ENCODE data around the gene PDE6G. TPM values are rescaled to one million over a fixed set of nuclear protein-coding genes. Genes with fewer than 3 reads are reported as not detected.

Gene PDE6G
- total RNA-seq, 1 experiment from 2014 or later, result 0.85 TPM

DNA sequence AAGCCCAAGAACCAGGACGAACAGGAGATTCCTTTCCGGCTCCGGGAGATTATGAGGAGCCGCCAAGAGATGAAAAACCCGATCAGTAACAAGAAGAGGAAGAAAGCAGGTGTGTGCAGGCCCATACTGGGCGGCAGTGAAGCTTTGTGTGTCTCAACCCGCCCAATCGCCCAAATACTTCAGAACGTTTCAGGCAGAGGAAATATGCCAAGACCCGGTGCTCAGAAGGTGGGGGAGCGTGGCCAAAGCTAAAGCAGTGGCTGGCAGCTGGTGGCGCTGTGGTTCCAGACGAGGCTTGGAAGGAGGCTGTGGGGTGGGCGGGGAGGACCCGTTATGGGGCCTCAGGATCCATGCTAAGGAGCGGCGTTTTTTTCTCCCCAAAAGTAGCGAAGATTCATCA, 11.4 kb upstream of the PDE6G start:
- H3K4me1 ChIP-seq (ENCODE audit: control insufficient read depth, insufficient read depth, low read length), result peaks cover 21% of the 10 kb centered on the region
- no peak for ATAC-seq
- intact Hi-C loops (cut with micrococcal nuclease; ENCODE audit: unreplicated experiment) (loop anchor here (5.0 kb wide), 1 partner anchor 35 kb away; no protein-coding TSS in a partner anchor), in situ Hi-C loops (cut with HindIII; ENCODE audit: low pct_unique_long_range_greater_than_20kb, low sequenced_read_pairs) (no loop called here)
- no peak for DNase-seq (ENCODE audit: low read depth, low spot score)
- TF ChIP-seq TCF7L2 (IDR thresholded peaks at IDR 0.05; ENCODE audit: low read depth, low read length) (no peak), POLR2AphosphoS5 (IDR thresholded peaks at IDR 0.05; ENCODE audit: low read depth, low read length) (no peak), SIN3A (IDR thresholded peaks at IDR 0.05; ENCODE audit: borderline replicate concordance, insufficient read depth, low read depth, low read length) (no peak)
- TF ChIP-seq, protein P1, sequence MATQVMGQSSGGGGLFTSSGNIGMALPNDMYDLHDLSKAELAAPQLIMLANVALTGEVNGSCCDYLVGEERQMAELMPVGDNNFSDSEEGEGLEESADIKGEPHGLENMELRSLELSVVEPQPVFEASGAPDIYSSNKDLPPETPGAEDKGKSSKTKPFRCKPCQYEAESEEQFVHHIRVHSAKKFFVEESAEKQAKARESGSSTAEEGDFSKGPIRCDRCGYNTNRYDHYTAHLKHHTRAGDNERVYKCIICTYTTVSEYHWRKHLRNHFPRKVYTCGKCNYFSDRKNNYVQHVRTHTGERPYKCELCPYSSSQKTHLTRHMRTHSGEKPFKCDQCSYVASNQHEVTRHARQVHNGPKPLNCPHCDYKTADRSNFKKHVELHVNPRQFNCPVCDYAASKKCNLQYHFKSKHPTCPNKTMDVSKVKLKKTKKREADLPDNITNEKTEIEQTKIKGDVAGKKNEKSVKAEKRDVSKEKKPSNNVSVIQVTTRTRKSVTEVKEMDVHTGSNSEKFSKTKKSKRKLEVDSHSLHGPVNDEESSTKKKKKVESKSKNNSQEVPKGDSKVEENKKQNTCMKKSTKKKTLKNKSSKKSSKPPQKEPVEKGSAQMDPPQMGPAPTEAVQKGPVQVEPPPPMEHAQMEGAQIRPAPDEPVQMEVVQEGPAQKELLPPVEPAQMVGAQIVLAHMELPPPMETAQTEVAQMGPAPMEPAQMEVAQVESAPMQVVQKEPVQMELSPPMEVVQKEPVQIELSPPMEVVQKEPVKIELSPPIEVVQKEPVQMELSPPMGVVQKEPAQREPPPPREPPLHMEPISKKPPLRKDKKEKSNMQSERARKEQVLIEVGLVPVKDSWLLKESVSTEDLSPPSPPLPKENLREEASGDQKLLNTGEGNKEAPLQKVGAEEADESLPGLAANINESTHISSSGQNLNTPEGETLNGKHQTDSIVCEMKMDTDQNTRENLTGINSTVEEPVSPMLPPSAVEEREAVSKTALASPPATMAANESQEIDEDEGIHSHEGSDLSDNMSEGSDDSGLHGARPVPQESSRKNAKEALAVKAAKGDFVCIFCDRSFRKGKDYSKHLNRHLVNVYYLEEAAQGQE (IDR thresholded peaks at IDR 0.05; ENCODE audit: insufficient read depth in 1 of 2, low read depth in 2 of 2, low read length in 1 of 2), result no peak
- TF ChIP-seq, protein P2, sequence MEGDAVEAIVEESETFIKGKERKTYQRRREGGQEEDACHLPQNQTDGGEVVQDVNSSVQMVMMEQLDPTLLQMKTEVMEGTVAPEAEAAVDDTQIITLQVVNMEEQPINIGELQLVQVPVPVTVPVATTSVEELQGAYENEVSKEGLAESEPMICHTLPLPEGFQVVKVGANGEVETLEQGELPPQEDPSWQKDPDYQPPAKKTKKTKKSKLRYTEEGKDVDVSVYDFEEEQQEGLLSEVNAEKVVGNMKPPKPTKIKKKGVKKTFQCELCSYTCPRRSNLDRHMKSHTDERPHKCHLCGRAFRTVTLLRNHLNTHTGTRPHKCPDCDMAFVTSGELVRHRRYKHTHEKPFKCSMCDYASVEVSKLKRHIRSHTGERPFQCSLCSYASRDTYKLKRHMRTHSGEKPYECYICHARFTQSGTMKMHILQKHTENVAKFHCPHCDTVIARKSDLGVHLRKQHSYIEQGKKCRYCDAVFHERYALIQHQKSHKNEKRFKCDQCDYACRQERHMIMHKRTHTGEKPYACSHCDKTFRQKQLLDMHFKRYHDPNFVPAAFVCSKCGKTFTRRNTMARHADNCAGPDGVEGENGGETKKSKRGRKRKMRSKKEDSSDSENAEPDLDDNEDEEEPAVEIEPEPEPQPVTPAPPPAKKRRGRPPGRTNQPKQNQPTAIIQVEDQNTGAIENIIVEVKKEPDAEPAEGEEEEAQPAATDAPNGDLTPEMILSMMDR (IDR thresholded peaks at IDR 0.05), result no peak
- H3K27ac ChIP-seq (ENCODE audit: low read length), result peak overlapping the region; percentile 83
- H3K36me3 ChIP-seq (ENCODE audit: control insufficient read depth, insufficient read depth, low read length), result no peaks in the 10 kb centered on the region; the same call in 1 of the 2 replicates
- POLR2A ChIA-PET, result interaction anchor here (0.7 kb wide), 1 partner anchor 148 kb away, joined by 8 read pairs; no protein-coding TSS in a partner anchor
- BruUV-seq (replicated peaks), result TSS peak; percentile 80
- no peaks in the 10 kb centered on the region for H3K9me3 ChIP-seq (ENCODE audit: control insufficient read depth, insufficient read depth, low read depth, low read length)
- H3K27me3 ChIP-seq (ENCODE audit: control insufficient read depth, insufficient read depth, low read length), result no peaks in the 10 kb centered on the region
- peak overlapping the region; percentile 86 to 88 for H3K4me3 ChIP-seq (ENCODE audit: low read depth in 2 of 2, low read length in 2 of 2)
- CTCF ChIA-PET, result interaction anchor here (0.7 kb wide), 1 partner anchor 19 kb away, joined by 3 read pairs; no protein-coding TSS in a partner anchor

DNA sequence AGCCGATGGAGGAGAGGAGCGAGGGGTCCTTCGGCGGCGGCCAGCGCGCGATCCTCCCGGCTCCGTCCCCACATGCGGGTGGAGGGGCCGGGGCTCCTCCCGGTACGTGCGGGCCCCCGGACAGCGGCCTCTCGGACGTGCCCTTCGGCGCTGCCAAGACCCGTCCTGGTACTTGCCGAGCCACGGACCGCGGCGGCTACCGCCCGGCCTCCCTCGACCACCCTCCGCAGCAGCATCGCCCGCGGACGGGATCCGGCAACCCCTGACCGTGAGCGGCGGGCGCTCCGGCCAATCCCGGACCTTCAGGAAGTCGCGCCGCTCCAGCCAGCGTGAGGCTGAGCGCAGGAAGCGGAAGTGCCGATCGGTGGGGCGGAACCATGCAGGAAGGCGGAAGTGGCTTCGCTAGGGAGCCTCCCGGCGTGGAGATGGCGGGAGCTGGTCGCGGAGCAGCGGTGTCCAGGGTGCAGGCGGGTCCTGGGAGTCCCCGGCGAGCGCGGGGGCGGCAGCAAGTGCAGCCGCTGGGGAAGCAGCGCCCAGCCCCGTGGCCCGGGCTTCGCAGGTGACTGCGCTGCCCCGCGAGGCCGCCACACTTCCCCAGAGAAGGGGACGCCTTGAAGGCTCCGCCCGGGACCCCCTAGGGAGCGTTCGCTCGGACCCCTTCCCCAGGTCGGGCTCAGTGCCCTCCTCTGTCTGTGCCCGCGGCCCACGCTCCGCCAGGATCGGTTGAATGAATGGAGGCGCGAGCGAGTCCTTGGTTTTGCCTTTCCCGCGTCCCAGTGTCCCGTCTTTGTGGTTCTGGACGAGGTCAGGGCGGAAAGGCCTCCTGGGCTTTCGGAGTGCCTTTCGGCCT, 10.2 kb upstream of the PDE6G start, which contains the start of the genes CCDC137 and OXLD1:
CCDC137 (plus strand) TSS at position 396 of the 850 bp plus-strand sequence; CDS start at position 426, 30 bp downstream.
OXLD1 (minus strand) TSS at position 264 of the 850 bp plus-strand sequence; CDS start at position 236, 28 bp downstream.
- intact Hi-C loops (cut with micrococcal nuclease; ENCODE audit: unreplicated experiment), result loop anchor here (5.0 kb wide), 1 partner anchor 34 kb away; no protein-coding TSS in a partner anchor

More for the DNA sequence above, 10.2 kb upstream of the PDE6G start, which contains the start of the genes CCDC137 and OXLD1:
- peak within 1 kb of the TSS; percentile 99 for H3K27ac ChIP-seq (ENCODE audit: low read length)
- BruUV-seq (replicated peaks), result no TSS peak
- H3K9me3 ChIP-seq (ENCODE audit: control insufficient read depth, insufficient read depth, low read depth, low read length), result no peaks in the 10 kb centered on the region
- peak; percentile 98 for ATAC-seq
- no peaks in the 10 kb centered on the region; the same call in 1 of the 2 replicates for H3K36me3 ChIP-seq (ENCODE audit: control insufficient read depth, insufficient read depth, low read length)
- no peaks in the 10 kb centered on the region for H3K27me3 ChIP-seq (ENCODE audit: control insufficient read depth, insufficient read depth, low read length)
- POLR2A ChIA-PET, result interaction anchor here (1.1 kb wide), 1 partner anchor 17 kb away, joined by 3 read pairs; the partner anchor contains the start of genes ARL16 and HGS
- DNase-seq (ENCODE audit: low read depth, low spot score), result peak; percentile 60
- TF ChIP-seq, protein P2 (IDR thresholded peaks at IDR 0.05), result no peak
- TF ChIP-seq, protein P1 (IDR thresholded peaks at IDR 0.05; ENCODE audit: insufficient read depth in 1 of 2, low read depth in 2 of 2, low read length in 1 of 2), result peak in 1 of 2 experiments; percentile 57; a peak in 1 of 4 replicates
- TF ChIP-seq SIN3A (IDR thresholded peaks at IDR 0.05; ENCODE audit: borderline replicate concordance, insufficient read depth, low read depth, low read length) (peak; percentile 88; the same call in 1 of the 2 replicates), TCF7L2 (IDR thresholded peaks at IDR 0.05; ENCODE audit: low read depth, low read length) (peak; percentile 59; the same call in 1 of the 2 replicates), POLR2AphosphoS5 (IDR thresholded peaks at IDR 0.05; ENCODE audit: low read depth, low read length) (peak; percentile 95)
- H3K4me3 ChIP-seq (ENCODE audit: low read depth in 2 of 2, low read length in 2 of 2), result peak within 1 kb of the TSS; percentile 86 to 88
- peaks cover 21% of the 10 kb centered on the region for H3K4me1 ChIP-seq (ENCODE audit: control insufficient read depth, insufficient read depth, low read length)
- in situ Hi-C loops (cut with HindIII; ENCODE audit: low pct_unique_long_range_greater_than_20kb, low sequenced_read_pairs), result no loop called here
- CTCF ChIA-PET, result no interaction called here
